ACC112 (cell line): ENCODE data around the gene CUEDC1.

Experiments used
- H2AFZ ChIP-seq: fragments of 200-600 bp; sonication (generic); one replicate; pipeline ENCODE4 v1.6.0; 2017; ENCODE audit warnings: antibody characterized with exemption, low read length; ENCODE audit not compliant: unreplicated experiment
- H3K27ac ChIP-seq: fragments of 200-600 bp; sonication (generic); 2 replicates; pipeline ENCODE4 v1.5.1; 2014; ENCODE audit warnings: low read depth, mild to moderate bottlenecking, antibody characterized with exemption, low read length, moderate library complexity
- H3K27me3 ChIP-seq: fragments of 200-600 bp; sonication (generic); 2 replicates; pipeline ENCODE4 v1.6.1; 2014; ENCODE audit warnings: mild to moderate bottlenecking, antibody characterized with exemption, low read length, moderate library complexity, mixed read lengths; ENCODE audit not compliant: insufficient read depth
- H3K36me3 ChIP-seq: fragments of 200-600 bp; sonication (generic); 2 replicates; pipeline ENCODE4 v1.6.1; 2016; ENCODE audit warnings: mild to moderate bottlenecking, antibody characterized with exemption, low read length, moderate library complexity, mixed read lengths; ENCODE audit not compliant: insufficient read depth
- H3K4me1 ChIP-seq: fragments of 200-600 bp; sonication (generic); one replicate; pipeline ENCODE4 v1.6.1; 2016; ENCODE audit warnings: low read length, mixed read lengths; ENCODE audit not compliant: insufficient read depth, unreplicated experiment, control insufficient read depth
- H3K4me3 ChIP-seq: fragments of 200-600 bp; sonication (generic); 2 replicates; pipeline ENCODE4 v1.5.1; 2014; ENCODE audit warnings: mild to moderate bottlenecking, low read depth, low read length
- H3K79me2 ChIP-seq: fragments of 200-600 bp; sonication (generic); one replicate; pipeline ENCODE4 v1.6.0; 2016; ENCODE audit warnings: low read length; ENCODE audit not compliant: control insufficient read depth, unreplicated experiment, insufficient read depth

CUEDC1 gene

GRCh38 chr17:57890857-57891232 is 64.4 kb downstream of the CUEDC1 start:
- no peak overlapping the region for H2AFZ ChIP-seq
- no peaks in the 10 kb centered on the region for H3K27me3 ChIP-seq
- peaks cover 30% of the 10 kb centered on the region for H3K79me2 ChIP-seq
- H3K36me3 ChIP-seq = no peaks in the 10 kb centered on the region
- H3K27ac ChIP-seq = peak overlapping the region; percentile 97
- no peak overlapping the region for H3K4me3 ChIP-seq
- peaks cover 59% of the 10 kb centered on the region for H3K4me1 ChIP-seq

GRCh38 chr17:57889892-57890856 is 65.0 kb downstream of the CUEDC1 start:
- Histone ChIP-seq H3K4me1 (peaks cover 59% of the 10 kb centered on the region), H3K36me3 (no peaks in the 10 kb centered on the region), H3K4me3 (peak overlapping the region; percentile 4; the same call in 1 of the 2 replicates), H3K79me2 (peaks cover 30% of the 10 kb centered on the region), H3K27me3 (no peaks in the 10 kb centered on the region), H3K27ac (peak overlapping the region; percentile 97), H2AFZ (no peak overlapping the region)

GRCh38 chr17:57889252-57889651 is 66.0 kb downstream of the CUEDC1 start:
- peak overlapping the region; percentile 97 for H3K27ac ChIP-seq
- H3K79me2 ChIP-seq = peaks cover 26% of the 10 kb centered on the region
- H3K36me3 ChIP-seq = no peaks in the 10 kb centered on the region
- H3K27me3 ChIP-seq = no peaks in the 10 kb centered on the region
- no peak overlapping the region for H3K4me3 ChIP-seq
- H3K4me1 ChIP-seq = peaks cover 55% of the 10 kb centered on the region
- no peak overlapping the region for H2AFZ ChIP-seq

- peaks cover 50% of the 10 kb centered on the region for H3K4me1 ChIP-seq
- no peaks in the 10 kb centered on the region for H3K36me3 ChIP-seq
- peak overlapping the region; percentile 97; the same call in 1 of the 2 replicates for H3K27ac ChIP-seq
- H3K27me3 ChIP-seq = no peaks in the 10 kb centered on the region
- no peak overlapping the region for H3K4me3 ChIP-seq
- H3K79me2 ChIP-seq = peaks cover 23% of the 10 kb centered on the region
- H2AFZ ChIP-seq = no peak overlapping the region
These were observed 66.6 kb downstream of the CUEDC1 start for GRCh38 chr17:57888311-57889216.

- peaks cover 23% of the 10 kb centered on the region for H3K79me2 ChIP-seq
- no peak overlapping the region for H3K27ac ChIP-seq
- no peak overlapping the region for H2AFZ ChIP-seq
- no peak overlapping the region for H3K4me3 ChIP-seq
- H3K4me1 ChIP-seq = peaks cover 37% of the 10 kb centered on the region
- H3K36me3 ChIP-seq = peaks cover 4% of the 10 kb centered on the region; the same call in 1 of the 2 replicates
- H3K27me3 ChIP-seq = no peaks in the 10 kb centered on the region
These were observed 68.1 kb downstream of the CUEDC1 start for GRCh38 chr17:57887161-57887560.

GRCh38 chr17:57886020-57886419 is 69.2 kb downstream of the CUEDC1 start:
- H3K27me3 ChIP-seq = no peaks in the 10 kb centered on the region
- H2AFZ ChIP-seq = no peak overlapping the region
- peaks cover 29% of the 10 kb centered on the region for H3K4me1 ChIP-seq
- H3K79me2 ChIP-seq = peaks cover 20% of the 10 kb centered on the region
- H3K4me3 ChIP-seq = no peak overlapping the region
- peaks cover 4% of the 10 kb centered on the region; the same call in 1 of the 2 replicates for H3K36me3 ChIP-seq
- H3K27ac ChIP-seq = no peak overlapping the region

- no peaks in the 10 kb centered on the region for H3K27me3 ChIP-seq
- no peak overlapping the region for H3K27ac ChIP-seq
- no peak overlapping the region for H3K4me3 ChIP-seq
- H3K79me2 ChIP-seq = peaks cover 19% of the 10 kb centered on the region
- no peak overlapping the region for H2AFZ ChIP-seq
- H3K36me3 ChIP-seq = peaks cover 4% of the 10 kb centered on the region; the same call in 1 of the 2 replicates
- H3K4me1 ChIP-seq = peaks cover 26% of the 10 kb centered on the region
These were observed 69.9 kb downstream of the CUEDC1 start for GRCh38 chr17:57885148-57885915.

GRCh38 chr17:57881783-57882351 is 73.3 kb downstream of the CUEDC1 start:
- H3K27ac ChIP-seq = no peak overlapping the region
- no peaks in the 10 kb centered on the region for H3K27me3 ChIP-seq
- peaks cover 3% of the 10 kb centered on the region for H3K79me2 ChIP-seq
- no peak overlapping the region for H2AFZ ChIP-seq
- H3K36me3 ChIP-seq = peaks cover 7% of the 10 kb centered on the region; the same call in 1 of the 2 replicates
- no peak overlapping the region for H3K4me3 ChIP-seq
- H3K4me1 ChIP-seq = peaks cover 33% of the 10 kb centered on the region

- Histone ChIP-seq H3K36me3 (peaks cover 7% of the 10 kb centered on the region; the same call in 1 of the 2 replicates), H3K79me2 (peaks cover under 1% of the 10 kb centered on the region), H3K4me3 (no peak overlapping the region), H3K4me1 (peaks cover 40% of the 10 kb centered on the region), H2AFZ (no peak overlapping the region), H3K27me3 (no peaks in the 10 kb centered on the region), H3K27ac (no peak overlapping the region)
These were observed 74.1 kb downstream of the CUEDC1 start for GRCh38 chr17:57881143-57881542.
